UCSD-AML1 (cell line): ENCODE data around the gene PLG.
"Not testable (repeated sequence)": the region's sequence is repeated elsewhere in the genome, so short reads cannot be mapped to it uniquely, and the experiment has no call there.

Source experiments
- DNase-seq: peaks from one replicate; lab custom pipeline; 2025; ENCODE audit not compliant: unreplicated experiment; lab: John Stamatoyannopoulos, UW

Gene PLG

GRCh38 chr6:160697826-160698225 lies 4.2 kb upstream of the PLG start:
- no peak for DNase-seq

GRCh38 chr6:160704688-160705087 lies 2.6 kb downstream of the PLG start:
- not testable (repeated sequence) for DNase-seq

GRCh38 chr6:160708993-160709392 lies 6.9 kb downstream of the PLG start:
- not testable (repeated sequence) for DNase-seq

- no peak for DNase-seq
These were observed 12.8 kb downstream of the PLG start for GRCh38 chr6:160714731-160715316.

- no peak for DNase-seq
These were observed 28.9 kb downstream of the PLG start for GRCh38 chr6:160730911-160731310.

GRCh38 chr6:160733050-160733646 lies 31.1 kb downstream of the PLG start:
- no peak for DNase-seq

GRCh38 chr6:160734627-160735026 lies 32.6 kb downstream of the PLG start:
- no peak for DNase-seq

- no peak for DNase-seq
These were observed 33.5 kb downstream of the PLG start for GRCh38 chr6:160735523-160735922.

- DNase-seq: no peak
These were observed 35.9 kb downstream of the PLG start for GRCh38 chr6:160737934-160738333.

GRCh38 chr6:160739955-160740354 lies 37.9 kb downstream of the PLG start:
- no peak for DNase-seq

- not testable (repeated sequence) for DNase-seq
These were observed 39.0 kb downstream of the PLG start for GRCh38 chr6:160741012-160741411.

- no peak for DNase-seq
These were observed 40.0 kb downstream of the PLG start for GRCh38 chr6:160742090-160742489.

GRCh38 chr6:160750276-160750689 lies 48.2 kb downstream of the PLG start:
- no peak for DNase-seq

- DNase-seq: not testable (repeated sequence)
These were observed 51.2 kb downstream of the PLG start for GRCh38 chr6:160753211-160753610.

- DNase-seq: no peak
These were observed 53.1 kb downstream of the PLG start for GRCh38 chr6:160755165-160755564.

- DNase-seq: no peak
These were observed 54.0 kb downstream of the PLG start for GRCh38 chr6:160756021-160756420.

GRCh38 chr6:160756871-160757270 lies 54.8 kb downstream of the PLG start:
- no peak for DNase-seq

GRCh38 chr6:160764847-160765246 lies 62.8 kb downstream of the PLG start:
- no peak for DNase-seq

GRCh38 chr6:160765412-160765811 lies 63.4 kb downstream of the PLG start:
- DNase-seq: no peak

- no peak for DNase-seq
These were observed 64.6 kb downstream of the PLG start for GRCh38 chr6:160766657-160766988.

GRCh38 chr6:160766989-160767646 lies 65.1 kb downstream of the PLG start:
- no peak for DNase-seq

- no peak for DNase-seq
These were observed 65.6 kb downstream of the PLG start for GRCh38 chr6:160767647-160768019.

- DNase-seq: no peak
These were observed 66.1 kb downstream of the PLG start for GRCh38 chr6:160768101-160768500.
